Tibial nerve (tissue), 4 donors: Measurements from ENCODE around the gene KCNQ1. TPM values are rescaled to one million over a fixed set of nuclear protein-coding genes. Genes with fewer than 3 reads are reported as not detected.

Source experiments
- DNase-seq, 2 donors: peaks; one replicate each; pipeline ENCODE4 v3.0.0-alpha.2; 2019; ENCODE audit warnings: low spot score in 2 of 2
- H3K27ac ChIP-seq, 4 donors: fragments of 200-600 bp; sonication (generic) in 3 of 4; one replicate each; pipeline ENCODE4 v1.5.1; 2017 to 2019; ENCODE audit warnings: mild to moderate bottlenecking in 1 of 4
- H3K27me3 ChIP-seq, 2 donors: fragments of 200-600 bp; sonication (generic) in 1 of 2; one replicate each; pipeline versions ENCODE4 v1.5.1 to v1.6.0; 2017 to 2019
- H3K36me3 ChIP-seq, 3 donors: fragments of 200-600 bp; sonication (generic); one replicate each; pipeline ENCODE4 v1.5.1; 2018 to 2019
- H3K4me1 ChIP-seq, 4 donors: fragments of 200-600 bp; sonication (generic) in 3 of 4; one replicate each; pipeline ENCODE4 v1.5.1; 2017 to 2019
- H3K4me3 ChIP-seq, 4 donors: fragments of 200-600 bp; sonication (generic) in 3 of 4; one replicate each; pipeline ENCODE4 v1.5.1; 2017 to 2019; ENCODE audit warnings: mild to moderate bottlenecking in 1 of 4, moderate library complexity in 1 of 4
- H3K9me3 ChIP-seq, 4 donors: fragments of 200-600 bp; sonication (generic) in 3 of 4; one replicate each; pipeline ENCODE4 v1.5.1; 2017 to 2019
- EP300 ChIP-seq, 2 donors: sonication (generic); formaldehyde crosslinking; IDR thresholded peaks; one replicate each; pipeline ENCODE4 v1.6.1; 2017; ENCODE audit warnings: antibody characterized with exemption in 2 of 2, mild to moderate bottlenecking in 1 of 2
- POLR2A ChIP-seq, 2 donors: fragments of 450-650 bp; IDR thresholded peaks; one replicate each; pipeline ENCODE4 v1.6.1; 2017; ENCODE audit warnings: antibody characterized with exemption in 2 of 2, mild to moderate bottlenecking in 2 of 2, moderate library complexity in 2 of 2
- WGBS, 2 donors: methylation state at CpG; one replicate each; pipeline ENCODE4 v1.1.5; 2018; 5-methylcytosine and 5-hydroxymethylcytosine counted together
- total RNA-seq, 4 donors: library from RNA; depleted of rRNA; stranded (reverse); fragments of >200 nt; gene quantifications; one replicate each; pipeline ENCODE4 v1.1.0, GENCODE V29; 2016
- TF ChIP-seq, protein P1 (sequence below), 5 experiments: fragments of 200-600 bp in 3 of 5; fragments of 450-650 bp in 2 of 5; sonication (generic) in 3 of 5; IDR thresholded peaks; one replicate each; pipeline ENCODE4 v1.5.1; 2016 to 2019; ENCODE audit warnings: antibody characterized with exemption in 5 of 5, mild to moderate bottlenecking in 3 of 5, moderate library complexity in 2 of 5

Gene KCNQ1
- total RNA-seq, 4 donors from 2014 or later, result 3.5 to 11.4 (median 7.5) TPM

DNA sequence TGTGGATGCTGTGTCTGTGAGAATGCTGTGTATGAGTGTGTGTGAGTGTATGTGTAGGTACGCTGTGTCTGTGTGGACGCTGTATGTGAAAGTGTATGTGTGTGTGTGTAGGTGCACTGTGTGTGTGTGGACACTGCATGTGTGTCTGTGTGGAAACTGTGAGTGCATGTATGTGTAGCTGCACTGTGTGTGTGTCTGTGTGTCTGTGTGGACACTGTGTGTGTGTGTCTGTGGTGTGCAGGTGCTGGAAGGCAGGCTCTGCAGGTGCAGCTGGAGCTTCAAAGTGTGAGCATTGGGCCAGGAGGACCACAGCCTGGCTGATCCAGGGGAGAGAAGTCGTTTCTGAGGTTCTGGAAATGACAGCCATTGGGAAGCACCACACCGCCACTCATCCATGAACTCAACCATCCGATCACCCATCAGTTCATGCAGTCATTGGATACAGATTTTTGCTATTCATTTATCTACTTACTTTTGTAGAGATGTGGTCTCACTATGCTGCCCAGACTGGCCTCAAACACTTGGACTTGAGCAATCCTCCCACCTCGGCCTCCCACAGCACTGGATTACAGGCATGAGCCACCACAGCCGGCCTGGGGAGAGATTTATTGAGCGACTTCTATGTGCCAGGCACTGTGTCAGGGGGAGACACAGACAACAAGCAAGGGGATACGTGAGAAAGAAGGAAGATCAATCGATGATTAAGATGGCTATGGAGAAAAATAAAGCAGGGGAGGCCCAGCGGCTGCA, 10.1 kb upstream of the KCNQ1 start:
- peaks cover 0 to 18% of the 10 kb centered on the region in 2 donors for H3K27me3 ChIP-seq
- TF ChIP-seq, protein P1, sequence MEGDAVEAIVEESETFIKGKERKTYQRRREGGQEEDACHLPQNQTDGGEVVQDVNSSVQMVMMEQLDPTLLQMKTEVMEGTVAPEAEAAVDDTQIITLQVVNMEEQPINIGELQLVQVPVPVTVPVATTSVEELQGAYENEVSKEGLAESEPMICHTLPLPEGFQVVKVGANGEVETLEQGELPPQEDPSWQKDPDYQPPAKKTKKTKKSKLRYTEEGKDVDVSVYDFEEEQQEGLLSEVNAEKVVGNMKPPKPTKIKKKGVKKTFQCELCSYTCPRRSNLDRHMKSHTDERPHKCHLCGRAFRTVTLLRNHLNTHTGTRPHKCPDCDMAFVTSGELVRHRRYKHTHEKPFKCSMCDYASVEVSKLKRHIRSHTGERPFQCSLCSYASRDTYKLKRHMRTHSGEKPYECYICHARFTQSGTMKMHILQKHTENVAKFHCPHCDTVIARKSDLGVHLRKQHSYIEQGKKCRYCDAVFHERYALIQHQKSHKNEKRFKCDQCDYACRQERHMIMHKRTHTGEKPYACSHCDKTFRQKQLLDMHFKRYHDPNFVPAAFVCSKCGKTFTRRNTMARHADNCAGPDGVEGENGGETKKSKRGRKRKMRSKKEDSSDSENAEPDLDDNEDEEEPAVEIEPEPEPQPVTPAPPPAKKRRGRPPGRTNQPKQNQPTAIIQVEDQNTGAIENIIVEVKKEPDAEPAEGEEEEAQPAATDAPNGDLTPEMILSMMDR (IDR thresholded peaks at IDR 0.05), result no peak
- TF ChIP-seq POLR2A (IDR thresholded peaks at IDR 0.05), result no peak
- no peak for TF ChIP-seq EP300 (IDR thresholded peaks at IDR 0.05)
- DNase-seq, result no peak
- H3K4me3 ChIP-seq, result no peak overlapping the region
- peaks cover 0 to 11% (median 0%) of the 10 kb centered on the region in 4 donors for H3K9me3 ChIP-seq
- H3K4me1 ChIP-seq, result no peaks in the 10 kb centered on the region
- 81 to 82% methylated on average over 11 of the region's 11 CpGs for WGBS, 2 donors
- no peak overlapping the region for H3K27ac ChIP-seq
- no peaks in the 10 kb centered on the region for H3K36me3 ChIP-seq

DNA sequence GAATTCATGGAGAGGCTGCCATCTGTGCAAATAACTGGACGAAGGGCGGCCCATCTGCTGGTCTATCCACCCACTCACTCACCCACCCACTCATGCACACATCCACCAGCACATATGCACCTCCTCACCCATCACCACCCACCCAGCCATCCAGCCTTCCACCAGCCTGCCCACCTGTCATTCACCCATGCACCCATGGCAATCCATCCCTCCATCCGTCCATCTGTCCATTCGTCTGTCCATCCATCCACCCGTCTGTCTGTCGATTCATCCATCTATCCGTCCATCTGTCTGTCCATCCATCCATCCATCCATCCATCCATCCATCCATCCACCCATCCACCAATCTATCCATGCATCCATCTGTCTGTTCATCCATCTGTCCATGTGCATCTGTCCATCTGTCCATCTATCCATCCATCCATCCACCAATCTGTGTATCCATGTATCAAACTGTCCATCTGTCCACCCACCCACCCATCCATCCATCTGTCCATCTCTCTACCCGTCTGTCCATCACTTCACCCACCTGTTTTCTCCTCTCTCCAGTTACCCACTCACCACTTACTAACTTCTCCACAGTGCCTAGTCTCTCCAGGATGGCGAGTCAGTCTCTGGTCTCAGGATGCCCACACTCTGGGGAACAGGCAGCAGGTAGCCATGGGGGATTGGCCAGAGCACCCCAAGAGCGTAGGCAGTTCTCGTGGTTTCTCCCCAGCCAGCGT, 9.4 kb upstream of the KCNQ1 start:
- no peak for DNase-seq
- TF ChIP-seq, protein P1 (IDR thresholded peaks at IDR 0.05), result no peak
- no peak for TF ChIP-seq POLR2A (IDR thresholded peaks at IDR 0.05)
- no peak for TF ChIP-seq EP300 (IDR thresholded peaks at IDR 0.05)

DNA sequence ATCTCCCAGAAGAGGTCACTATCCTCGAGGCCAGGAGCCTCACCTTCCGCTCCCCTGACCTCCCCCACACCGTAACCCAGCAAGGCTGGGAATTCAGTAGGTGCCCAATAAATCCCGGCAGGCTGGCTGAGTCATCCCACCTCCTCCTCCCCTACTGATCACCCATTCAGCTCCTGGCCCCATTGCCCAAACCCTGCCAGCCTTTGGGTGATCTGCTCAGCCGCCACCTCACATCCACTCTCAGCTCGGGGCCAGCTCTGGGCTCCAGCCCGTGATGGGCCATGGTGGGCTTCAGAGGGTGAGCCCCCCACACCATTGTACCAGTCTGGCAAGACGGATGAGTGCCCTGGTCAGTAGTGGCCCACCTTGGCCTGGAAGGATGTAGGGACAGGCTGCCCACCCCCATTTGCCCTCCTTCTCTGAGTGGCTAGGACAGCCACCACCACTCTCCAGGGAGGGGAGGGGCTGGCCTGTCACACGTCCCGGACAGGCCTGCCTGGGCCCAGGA, 8.7 kb upstream of the KCNQ1 start:
- TF ChIP-seq EP300 (IDR thresholded peaks at IDR 0.05) (no peak), POLR2A (IDR thresholded peaks at IDR 0.05) (no peak)
- TF ChIP-seq, protein P1 (IDR thresholded peaks at IDR 0.05), result no peak
- Histone ChIP-seq H3K27me3 (peaks cover 0 to 23% of the 10 kb centered on the region in 2 donors), H3K9me3 (peaks cover 0 to 11% (median 0%) of the 10 kb centered on the region in 4 donors), H3K4me3 (no peak overlapping the region), H3K36me3 (no peaks in the 10 kb centered on the region), H3K4me1 (no peaks in the 10 kb centered on the region), H3K27ac (no peak overlapping the region)
- WGBS, 2 donors, result 69 to 82% methylated on average over 8 to 10 of the region's 10 CpGs
- DNase-seq, result no peak

More for the DNA sequence above, 9.4 kb upstream of the KCNQ1 start:
- peaks cover 0 to 11% (median 0%) of the 10 kb centered on the region in 4 donors for H3K9me3 ChIP-seq
- H3K4me1 ChIP-seq, result no peaks in the 10 kb centered on the region
- H3K27me3 ChIP-seq, result peaks cover 0 to 22% of the 10 kb centered on the region in 2 donors
- H3K27ac ChIP-seq, result no peak overlapping the region
- no peaks in the 10 kb centered on the region for H3K36me3 ChIP-seq
- H3K4me3 ChIP-seq, result no peak overlapping the region
- WGBS, 2 donors, result 84 to 87% methylated on average over 12 of the region's 12 CpGs

DNA sequence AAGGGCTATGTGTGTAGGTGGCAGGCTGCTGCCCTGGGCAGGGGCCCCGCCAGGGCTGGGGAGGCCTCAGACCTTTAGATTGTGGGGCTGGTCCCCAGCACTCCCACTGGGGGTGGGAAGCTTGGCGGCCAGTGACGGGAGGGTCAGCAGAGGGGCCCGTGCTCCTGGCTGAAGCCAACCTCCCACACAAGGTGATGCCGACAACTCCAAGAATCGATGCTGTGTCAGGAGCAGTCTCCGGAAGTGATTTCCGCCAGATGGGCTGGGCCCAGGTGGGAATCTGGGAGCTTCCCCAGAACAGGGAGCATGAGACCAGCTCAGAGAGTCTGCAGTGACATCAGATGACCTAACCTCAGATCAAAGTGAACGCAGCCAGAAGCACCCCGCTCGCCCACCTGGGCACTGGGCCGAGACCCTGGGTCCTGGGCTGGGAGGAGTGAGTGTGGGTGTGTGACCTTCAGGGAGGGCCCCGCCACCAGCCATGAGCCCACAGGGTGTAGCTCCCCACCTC, 8.2 kb upstream of the KCNQ1 start:
- H3K4me1 ChIP-seq, result no peaks in the 10 kb centered on the region
- H3K27ac ChIP-seq, result no peak overlapping the region
- no peak for DNase-seq
- H3K36me3 ChIP-seq, result no peaks in the 10 kb centered on the region
- 77 to 80% methylated on average over 11 to 12 of the region's 13 CpGs for WGBS, 2 donors
- peaks cover 0 to 11% (median 0%) of the 10 kb centered on the region in 4 donors for H3K9me3 ChIP-seq
- TF ChIP-seq EP300 (IDR thresholded peaks at IDR 0.05), result no peak
- TF ChIP-seq, protein P1 (IDR thresholded peaks at IDR 0.05), result no peak
- TF ChIP-seq POLR2A (IDR thresholded peaks at IDR 0.05), result no peak
- peaks cover 0 to 29% of the 10 kb centered on the region in 2 donors for H3K27me3 ChIP-seq
- no peak overlapping the region for H3K4me3 ChIP-seq
